HepG2 (cell line): ENCODE data around the gene ZNF23. TPM values are rescaled to one million over a fixed set of nuclear protein-coding genes. Genes with fewer than 3 reads are reported as not detected.
A peak's percentile ranks its signal among the peaks of the same experiment; 100 is the strongest.

Source experiments
- ARNTL ChIP-seq: sonication (generic); formaldehyde crosslinking; IDR thresholded peaks from 2 replicates; pipeline ENCODE4 v1.4.0; 2020; ENCODE audit warnings: mild to moderate bottlenecking, missing genetic modification reagents
- GABPB1 ChIP-seq: IDR thresholded peaks from 2 replicates; pipeline ENCODE4 v1.6.1; 2016; ENCODE audit warnings: mild to moderate bottlenecking, missing genetic modification reagents, moderate library complexity, missing compliant biosample characterization
- GATAD2A ChIP-seq: IDR thresholded peaks from 2 replicates; pipeline ENCODE4 v1.6.1; 2016
- GTF2F1 ChIP-seq: fragments of 150-350 bp; IDR thresholded peaks from 2 replicates; pipeline ENCODE4 v1.6.1; 2014; ENCODE audit warnings: low read length
- HDAC6 ChIP-seq: fragments of 200-600 bp; sonication (generic); IDR thresholded peaks from 2 replicates; pipeline ENCODE4 v1.7.0; 2017; ENCODE audit warnings: mild to moderate bottlenecking, antibody characterized with exemption, low read length, low read depth
- HMGA1 ChIP-seq: sonication (generic); formaldehyde crosslinking; conservative IDR thresholded peaks from 2 replicates; pipeline ENCODE4 v1.4.0; 2020; ENCODE audit warnings: missing genetic modification reagents
- HNRNPUL1 ChIP-seq: fragments of 200-400 bp; formaldehyde crosslinking; IDR thresholded peaks from 2 replicates; pipeline ENCODE4 v1.6.1; 2017; ENCODE audit warnings: low read depth, mild to moderate bottlenecking, low read length, moderate library complexity
- HOXD1 ChIP-seq: sonication (generic); formaldehyde crosslinking; IDR thresholded peaks from 2 replicates; pipeline ENCODE4 v1.5.0; 2020; ENCODE audit warnings: missing genetic modification reagents
- JUN ChIP-seq: sonication (generic); formaldehyde crosslinking; IDR thresholded peaks from 2 replicates; pipeline ENCODE4 v1.4.0; 2020; ENCODE audit warnings: mild to moderate bottlenecking, missing genetic modification reagents
- KDM5A ChIP-seq: fragments of 200-600 bp; sonication (generic); IDR thresholded peaks from 2 replicates; pipeline ENCODE4 v1.7.0; 2018; ENCODE audit warnings: antibody characterized with exemption, mild to moderate bottlenecking, low read length, borderline replicate concordance
- PHF21A ChIP-seq: sonication (generic); formaldehyde crosslinking; IDR thresholded peaks from 2 replicates; pipeline ENCODE4 v1.5.0; 2020; ENCODE audit warnings: mild to moderate bottlenecking, missing genetic modification reagents
- PHF8 ChIP-seq: sonication (generic); formaldehyde crosslinking; IDR thresholded peaks from 2 replicates; pipeline ENCODE4 v1.5.0; 2020; ENCODE audit warnings: missing genetic modification reagents
- RARG ChIP-seq: sonication (generic); formaldehyde crosslinking; IDR thresholded peaks from 2 replicates; pipeline ENCODE4 v1.4.0; 2020; ENCODE audit warnings: low read depth, mild to moderate bottlenecking, missing genetic modification reagents
- RNF2 ChIP-seq: fragments of 450-650 bp; conservative IDR thresholded peaks from 2 replicates; pipeline ENCODE4 v1.6.1; 2016; ENCODE audit warnings: low read depth
- RXRB ChIP-seq: IDR thresholded peaks from 2 replicates; pipeline ENCODE4 v1.6.1; 2016; ENCODE audit warnings: borderline replicate concordance, missing genetic modification reagents, missing compliant biosample characterization
- SIX4 ChIP-seq: sonication (generic); formaldehyde crosslinking; IDR thresholded peaks from 2 replicates; pipeline ENCODE4 v1.4.0; 2020; ENCODE audit warnings: missing genetic modification reagents
- SYNCRIP ChIP-seq: fragments of 200-400 bp; formaldehyde crosslinking; IDR thresholded peaks from 2 replicates; pipeline ENCODE4 v1.6.1; 2018; ENCODE audit warnings: mild to moderate bottlenecking, low read depth, low read length; ENCODE audit not compliant: insufficient read depth
- TARDBP ChIP-seq: sonication (generic); formaldehyde crosslinking; IDR thresholded peaks from 2 replicates; pipeline ENCODE4 v1.8.0; 2022; ENCODE audit warnings: mild to moderate bottlenecking, missing genetic modification reagents
- TOPORS ChIP-seq: sonication (generic); formaldehyde crosslinking; IDR thresholded peaks from 2 replicates; pipeline ENCODE4 v1.8.0; 2023; ENCODE audit warnings: mild to moderate bottlenecking, missing genetic modification reagents
- USF2 ChIP-seq, 2 experiments: sonication (generic) in 1 of 2; formaldehyde crosslinking in 1 of 2; IDR thresholded peaks; 2 replicates each; pipeline versions ENCODE4 v1.5.1 to v1.6.1; 2011 to 2020; ENCODE audit warnings: borderline replicate concordance in 1 of 2, low read depth in 1 of 2, low read length in 1 of 2, mild to moderate bottlenecking in 1 of 2, missing genetic modification reagents in 1 of 2, moderate library complexity in 1 of 2
- ZBTB39 ChIP-seq: sonication (generic); formaldehyde crosslinking; IDR thresholded peaks from 2 replicates; pipeline ENCODE4 v1.5.0; 2020; ENCODE audit warnings: missing genetic modification reagents
- ZFP36 ChIP-seq: fragments of 150-350 bp; IDR thresholded peaks from 2 replicates; pipeline ENCODE4 v1.6.1; 2018; ENCODE audit warnings: borderline replicate concordance, low read length, low read depth; ENCODE audit not compliant: partially characterized antibody
- ZFP62 ChIP-seq: sonication (generic); formaldehyde crosslinking; IDR thresholded peaks from 2 replicates; pipeline ENCODE4 v1.4.0; 2020; ENCODE audit warnings: missing genetic modification reagents
- ZNF3 ChIP-seq: IDR thresholded peaks from 2 replicates; pipeline ENCODE4 v1.7.0; 2017; ENCODE audit warnings: inconsistent platforms
- ZNF350 ChIP-seq: sonication (generic); formaldehyde crosslinking; IDR thresholded peaks from 2 replicates; pipeline ENCODE4 v1.4.0; 2020; ENCODE audit warnings: mild to moderate bottlenecking, low read depth, missing genetic modification reagents, borderline replicate concordance
- ZNF44 ChIP-seq: sonication (generic); formaldehyde crosslinking; IDR thresholded peaks from 2 replicates; pipeline ENCODE4 v1.5.1; 2020; ENCODE audit warnings: mild to moderate bottlenecking, missing genetic modification reagents
- ZNF501 ChIP-seq: sonication (generic); formaldehyde crosslinking; IDR thresholded peaks from 2 replicates; pipeline ENCODE4 v1.5.1; 2020; ENCODE audit warnings: mild to moderate bottlenecking, moderate library complexity, missing genetic modification reagents
- polyA plus RNA-seq, 8 experiments: library from polyadenylated mRNA; depleted of rRNA in 3 of 8; stranded (reverse) in 7 of 8; unstranded in 1 of 8; fragments of >200 nt; fragmentation: Illumina TruSeq in 4 of 8; extraction: Trizol in 4 of 8; gene quantifications; 2 replicates each; pipeline versions ENCODE4 v1.2.1 to v1.2.3, GENCODE V29; 2011 to 2016; ENCODE audit warnings: low read depth in 4 of 8, missing spikeins in 1 of 8, mixed read lengths in 1 of 8; ENCODE audit not compliant: insufficient read depth in 1 of 8
- total RNA-seq, 5 experiments: library from RNA; depleted of rRNA; stranded (reverse); fragments of >200 nt; fragmentation: Illumina TruSeq; extraction: Trizol; gene quantifications; 2 replicates each; pipeline ENCODE4 v1.2.3, GENCODE V29; 2016; ENCODE audit warnings: low read depth in 1 of 5
- TF ChIP-seq, protein P1 (sequence below): sonication (generic); formaldehyde crosslinking; IDR thresholded peaks from 2 replicates; pipeline ENCODE4 v1.4.0; 2020; ENCODE audit warnings: mild to moderate bottlenecking, missing genetic modification reagents, borderline replicate concordance

Gene ZNF23
- total and polyA plus RNA-seq, 2 of the 13 experiments (the other 11 are each of a cell fraction or from before 2014, with no cell fraction given), result 8.6 to 12.2 TPM

- TF ChIP-seq ZFP36 (no peak), ZBTB39 (CRISPR knock-in tag) (peak; percentile 80; the same call in 1 of the 2 replicates), PHF8 (CRISPR knock-in tag) (no peak), SYNCRIP (no peak), TOPORS (CRISPR knock-in tag) (peak; percentile 77; the same call in 1 of the 2 replicates), PHF21A (no peak), ZNF3 (peak; percentile 95), KDM5A (no peak; the same call in 1 of the 2 replicates), ZNF501 (CRISPR knock-in tag) (peak; percentile 68; the same call in 1 of the 2 replicates), HNRNPUL1 (no peak), ZNF350 (CRISPR knock-in tag) (peak; percentile 62; the same call in 1 of the 2 replicates), HMGA1 (CRISPR knock-in tag) (no peak), RNF2 (no peak), ZFP62 (CRISPR knock-in tag) (no peak), TARDBP (CRISPR knock-in tag) (no peak), GABPB1 (CRISPR knock-in tag) (no peak), ARNTL (CRISPR knock-in tag) (peak; percentile 87), GATAD2A (CRISPR knock-in tag) (peak; percentile 65), GTF2F1 (no peak), RARG (CRISPR knock-in tag) (no peak), USF2 (IDR thresholded peaks at IDR 0.05; ENCODE audit: low read depth, low read length) (no peak), USF2 (CRISPR knock-in tag; IDR thresholded peaks at IDR 0.05; ENCODE audit: borderline replicate concordance) (no peak), JUN (peak; percentile 70; the same call in 1 of the 2 replicates), HOXD1 (CRISPR knock-in tag) (peak; percentile 95), RXRB (CRISPR knock-in tag) (peak; percentile 72), HDAC6 (no peak), SIX4 (CRISPR knock-in tag) (peak; percentile 84), ZNF44 (CRISPR knock-in tag) (no peak)
- TF ChIP-seq, protein P1, sequence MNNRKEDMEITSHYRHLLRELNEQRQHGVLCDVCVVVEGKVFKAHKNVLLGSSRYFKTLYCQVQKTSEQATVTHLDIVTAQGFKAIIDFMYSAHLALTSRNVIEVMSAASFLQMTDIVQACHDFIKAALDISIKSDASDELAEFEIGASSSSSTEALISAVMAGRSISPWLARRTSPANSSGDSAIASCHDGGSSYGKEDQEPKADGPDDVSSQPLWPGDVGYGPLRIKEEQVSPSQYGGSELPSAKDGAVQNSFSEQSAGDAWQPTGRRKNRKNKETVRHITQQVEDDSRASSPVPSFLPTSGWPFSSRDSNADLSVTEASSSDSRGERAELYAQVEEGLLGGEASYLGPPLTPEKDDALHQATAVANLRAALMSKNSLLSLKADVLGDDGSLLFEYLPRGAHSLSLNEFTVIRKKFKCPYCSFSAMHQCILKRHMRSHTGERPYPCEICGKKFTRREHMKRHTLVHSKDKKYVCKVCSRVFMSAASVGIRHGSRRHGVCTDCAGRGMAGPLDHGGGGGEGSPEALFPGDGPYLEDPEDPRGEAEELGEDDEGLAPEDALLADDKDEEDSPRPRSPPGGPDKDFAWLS (CRISPR knock-in tag), result no peak
Observed at GRCh38 chr16:71467810-71468209, 5.8 kb upstream of the ZNF23 start (continued).
